ENCODE results near the gene SH3RF3.
"Not testable (repeated sequence)": the region's sequence is repeated elsewhere in the genome, so short reads cannot be mapped to it uniquely, and the experiment has no call there.

The SH3RF3 gene

GRCh38 chr2:109128616-109129355 is at the start of gene SH3RF3:
Gene SH3RF3, plus strand, starts transcription at chr2:109129205.
- DNase-seq = no peak

- no peak for DNase-seq
These were observed 49.4 kb upstream of the SH3RF3 start for GRCh38 chr2:109079590-109079989.

GRCh38 chr2:109080109-109080508 is 48.9 kb upstream of the SH3RF3 start:
- no peak for DNase-seq

- DNase-seq = no peak
These were observed 48.2 kb upstream of the SH3RF3 start for GRCh38 chr2:109080757-109081156.

- DNase-seq = no peak
These were observed 47.6 kb upstream of the SH3RF3 start for GRCh38 chr2:109081374-109081773.

GRCh38 chr2:109083771-109084170 is 45.2 kb upstream of the SH3RF3 start:
- no peak for DNase-seq

- peak; percentile 66 for DNase-seq
These were observed 44.7 kb upstream of the SH3RF3 start for GRCh38 chr2:109084341-109084740.

DNA sequence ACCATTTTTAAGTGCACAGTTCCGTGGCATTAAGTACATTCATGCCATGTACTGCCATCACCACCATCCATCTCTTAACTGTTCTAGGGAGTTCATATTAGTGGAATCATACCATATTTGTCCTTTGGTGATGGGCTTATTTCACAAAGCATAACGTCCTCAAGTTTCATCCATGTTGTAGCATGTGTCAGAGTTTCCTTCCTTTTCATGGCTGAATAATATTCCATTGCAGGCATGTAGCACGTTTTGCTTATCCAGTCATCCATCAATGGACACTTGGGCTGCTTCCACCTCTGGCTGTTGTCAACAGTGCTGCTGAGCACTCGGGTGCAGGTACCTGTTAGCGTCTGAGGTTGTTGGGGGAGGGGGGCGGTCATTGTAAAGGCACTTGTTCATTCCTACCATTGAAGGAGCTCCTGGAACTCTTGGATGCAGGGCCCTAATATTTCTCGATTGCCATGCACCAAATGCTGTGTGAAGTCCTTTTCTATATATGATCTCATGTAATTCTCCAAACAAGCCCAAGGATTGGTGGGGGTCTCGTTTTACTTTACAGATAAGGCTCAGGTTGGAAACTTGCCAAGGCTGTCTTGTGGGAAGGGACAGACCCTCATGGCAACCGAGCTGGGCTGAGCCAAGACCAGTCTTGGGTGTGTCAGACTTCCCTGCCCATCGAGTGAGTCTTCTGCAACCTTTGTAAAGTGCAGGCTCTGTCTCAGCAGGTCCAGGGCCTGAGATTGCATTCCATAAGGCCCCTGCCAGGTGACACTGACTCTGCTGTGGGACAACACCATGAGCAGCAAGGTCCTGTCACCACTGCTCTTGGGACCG is 42.9 kb upstream of the SH3RF3 start:
- DNase-seq = no peak

DNA sequence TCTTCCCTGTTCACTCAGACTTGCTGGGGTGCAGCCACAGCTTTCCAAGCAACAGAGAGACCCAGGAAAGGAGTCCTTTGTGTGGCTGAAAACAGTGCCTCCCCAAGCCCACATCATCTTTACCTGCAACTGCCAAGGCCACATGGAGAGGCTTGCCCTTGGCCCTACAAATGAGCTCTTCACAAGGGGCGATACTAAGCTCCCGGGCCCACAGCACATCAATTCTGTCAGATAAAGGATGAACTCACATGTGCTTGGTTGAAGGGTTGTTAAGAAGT is 42.3 kb upstream of the SH3RF3 start:
- DNase-seq = no peak

DNA sequence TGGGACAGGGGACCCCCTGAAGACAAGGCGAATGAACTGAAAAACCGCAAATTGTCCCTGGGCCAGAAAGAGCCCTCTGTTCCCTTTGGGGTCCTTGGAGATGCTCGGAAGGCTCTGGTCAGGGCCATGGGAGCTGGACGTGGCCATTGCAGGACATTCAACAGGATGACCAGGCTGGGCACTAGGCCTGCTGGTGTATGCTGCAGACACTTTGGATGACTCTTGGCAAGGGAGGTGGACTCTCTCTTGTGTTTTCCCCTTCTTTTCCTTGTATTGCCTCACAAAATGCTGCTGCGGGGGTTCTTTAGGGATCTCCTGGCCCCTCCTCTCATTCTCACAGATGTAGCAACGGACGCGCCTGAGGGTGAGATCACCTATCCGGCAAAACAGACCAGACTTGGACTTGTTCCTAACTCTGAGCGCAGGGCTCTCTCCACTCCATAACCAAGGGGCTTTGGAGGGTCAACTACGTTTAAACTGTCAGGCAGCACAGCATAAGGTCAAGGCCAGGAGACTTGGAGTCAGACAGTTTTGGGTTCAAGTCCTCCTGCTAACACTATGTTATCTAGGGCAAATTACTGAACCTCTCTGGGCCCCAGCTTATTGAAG is 41.8 kb upstream of the SH3RF3 start:
- no peak for DNase-seq

DNA sequence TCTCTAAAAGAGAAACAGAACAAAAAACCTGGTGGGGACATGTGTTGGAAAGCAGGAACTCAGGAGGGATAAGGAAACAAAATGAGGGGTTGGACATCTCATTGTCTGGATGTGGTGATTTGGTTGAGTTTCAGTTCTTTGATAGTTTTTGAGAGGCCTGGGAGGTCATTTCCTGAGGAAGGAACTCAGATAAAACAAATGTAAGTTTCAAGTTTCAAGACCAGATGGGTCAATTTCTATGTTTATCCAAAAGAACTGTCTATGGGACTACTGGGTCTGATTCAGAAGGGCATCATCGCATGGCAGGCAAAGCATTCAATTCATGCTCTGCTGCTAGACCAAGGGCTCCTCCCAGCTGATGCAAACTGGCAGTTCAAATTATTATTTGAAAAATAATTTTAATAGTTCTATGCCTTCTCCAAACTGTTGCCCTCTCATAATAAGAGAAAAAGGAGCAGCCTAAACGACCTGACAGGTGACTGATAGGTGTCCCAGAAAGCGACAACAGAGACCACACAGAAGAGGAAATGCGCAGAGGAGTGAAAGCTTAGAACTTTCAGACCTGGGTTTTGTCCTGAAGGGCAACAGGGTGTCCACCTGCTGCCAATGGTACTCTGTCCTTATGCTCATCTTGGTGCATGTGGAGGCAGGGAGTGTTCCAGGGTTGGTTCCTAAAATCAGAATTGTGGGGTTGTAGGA is 39.3 kb upstream of the SH3RF3 start:
- DNase-seq = no peak

DNA sequence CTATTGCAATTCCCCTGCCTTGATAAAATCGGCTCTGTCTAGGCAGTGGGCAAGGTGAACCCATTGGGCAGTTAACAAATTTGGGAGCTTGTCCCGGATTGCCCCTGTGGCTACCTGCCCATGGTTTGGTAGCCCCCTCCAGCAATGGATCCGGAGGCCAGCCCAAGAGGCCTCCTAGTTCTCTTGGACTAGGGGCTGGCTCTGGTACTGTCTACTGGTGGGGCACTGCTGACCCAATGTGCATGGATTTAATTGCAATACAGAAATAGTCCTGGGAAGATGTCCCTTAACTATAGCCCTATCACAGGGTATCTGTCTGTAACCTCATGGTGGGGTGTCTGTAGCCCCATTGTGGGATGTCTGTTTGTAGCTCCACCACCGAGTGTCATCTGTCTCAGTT is 37.5 kb upstream of the SH3RF3 start:
- DNase-seq = no peak

DNA sequence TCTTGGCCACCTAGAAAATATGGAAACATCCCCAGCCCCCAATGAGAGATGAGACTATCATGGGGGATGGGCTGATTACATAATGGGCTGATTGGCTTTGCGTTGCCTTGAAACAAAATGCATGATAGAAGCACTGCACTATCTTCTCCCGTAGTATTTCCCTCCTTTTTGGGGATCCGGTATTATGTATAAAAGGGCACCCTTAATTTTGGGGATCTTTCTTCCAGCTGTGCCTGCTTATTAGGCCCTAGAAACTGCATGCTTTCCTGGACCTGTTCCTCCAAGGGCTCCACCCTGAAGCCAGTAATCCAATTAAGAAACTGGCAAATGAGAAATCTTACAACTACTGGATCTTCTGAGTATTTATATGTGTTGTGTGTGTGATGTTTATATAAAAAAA is 34.9 kb upstream of the SH3RF3 start:
- no peak for DNase-seq

- no peak for DNase-seq
These were observed 30.6 kb upstream of the SH3RF3 start for GRCh38 chr2:109098251-109098920.

- DNase-seq = no peak
These were observed 30.1 kb upstream of the SH3RF3 start for GRCh38 chr2:109098921-109099273.

GRCh38 chr2:109102588-109103233 is 26.3 kb upstream of the SH3RF3 start:
- DNase-seq = no peak

- DNase-seq = no peak
These were observed 23.9 kb upstream of the SH3RF3 start for GRCh38 chr2:109105113-109105512.

- DNase-seq = no peak
These were observed 20.3 kb upstream of the SH3RF3 start for GRCh38 chr2:109108740-109109139.

DNA sequence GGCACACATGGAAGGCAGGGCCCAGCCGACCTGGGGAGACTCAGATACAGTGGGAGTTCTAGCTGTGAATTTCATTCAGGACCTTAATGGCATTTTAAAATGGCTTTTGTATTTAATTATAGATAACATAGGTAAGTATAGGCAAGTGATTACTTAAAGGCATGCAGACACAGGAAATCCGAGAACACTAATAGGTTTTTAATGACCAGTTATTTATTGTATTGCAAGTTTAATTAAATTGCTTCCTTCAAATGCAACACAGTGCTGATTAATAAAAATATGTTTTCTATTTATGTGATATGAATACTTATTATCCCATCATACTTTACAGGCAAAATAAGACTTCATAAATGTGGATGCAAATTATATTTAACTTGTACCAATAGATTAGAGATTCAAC is 19.7 kb upstream of the SH3RF3 start:
- no peak for DNase-seq

- no peak for DNase-seq
These were observed 18.8 kb upstream of the SH3RF3 start for GRCh38 chr2:109110170-109110569.

DNA sequence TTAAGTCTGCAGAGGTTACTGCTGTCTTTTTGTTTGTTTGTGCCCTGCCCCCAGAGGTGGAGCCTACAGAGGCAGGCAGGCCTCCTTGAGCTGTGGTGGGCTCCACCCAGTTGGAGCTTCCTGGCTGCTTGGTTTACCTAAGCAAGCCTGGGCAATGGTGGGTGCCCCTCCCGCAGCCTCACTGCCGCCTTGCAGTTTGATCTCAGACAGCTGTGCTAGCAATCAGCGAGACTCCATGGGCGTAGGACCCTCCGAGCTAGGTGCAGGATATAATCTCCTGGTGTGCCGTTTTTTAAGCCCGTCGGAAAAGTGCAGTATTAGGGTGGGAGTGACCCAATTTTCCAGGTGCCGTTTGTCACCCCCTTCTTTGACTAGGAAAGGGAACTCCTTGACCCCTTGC is 11.8 kb upstream of the SH3RF3 start:
- DNase-seq = not testable (repeated sequence)

- DNase-seq = no peak
These were observed 11.2 kb upstream of the SH3RF3 start for GRCh38 chr2:109117780-109118179.

DNA sequence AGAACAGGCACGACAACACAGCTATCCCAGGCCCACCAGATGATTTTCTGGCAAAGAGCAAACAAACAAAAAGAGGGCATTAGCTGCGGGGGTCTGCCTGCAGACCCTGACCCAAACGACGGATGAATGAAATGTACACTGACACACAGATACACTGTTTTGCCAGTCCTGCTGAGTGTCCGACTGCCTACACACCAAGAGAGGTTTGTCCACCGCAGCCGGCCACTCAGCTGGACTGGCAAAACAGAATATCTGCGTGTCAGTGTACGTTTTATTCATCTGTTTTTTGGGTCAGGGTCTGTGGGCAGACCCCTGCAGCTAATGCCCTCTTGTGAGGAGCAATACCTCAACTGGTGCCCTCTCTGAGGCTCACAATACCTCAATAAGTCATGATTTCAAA is 10.7 kb upstream of the SH3RF3 start:
- DNase-seq = no peak

All from NCI-H2029 (cell line).